Measurements from ENCODE around the gene DNAJC13. TPM values are rescaled to one million over a fixed set of nuclear protein-coding genes. Genes with fewer than 3 reads are reported as not detected.

Gene DNAJC13
- total and polyA plus RNA-seq, 2 donors (not counting 1 experiment from before 2014, with no cell fraction given), result 9.7 to 51.1 TPM

GRCh38 chr3:132549169-132549568 lies 131.9 kb downstream of the DNAJC13 start:
- no peaks in the 10 kb centered on the region for H3K9me3 ChIP-seq (ENCODE audit: control extremely low read depth in 1 of 3, control insufficient read depth in 2 of 3, insufficient read depth in 1 of 3, low read length in 2 of 3)
- ChIA-PET CTCF (interaction anchor here (4.3 kb wide), 1 partner anchor 13 kb away, joined by 17 read pairs; no protein-coding TSS in a partner anchor), POLR2A (no interaction called here)
- H3K9ac ChIP-seq (ENCODE audit: low read length), result no peak overlapping the region
- no peak overlapping the region for H3K4me3 ChIP-seq (ENCODE audit: control extremely low read depth in 1 of 5, extremely low read depth in 1 of 5, insufficient read depth in 1 of 5, low read depth in 2 of 5, low read length in 4 of 5)
- H3K79me2 ChIP-seq (ENCODE audit: control insufficient read depth, insufficient read depth, low read length), result no peaks in the 10 kb centered on the region
- H3K36me3 ChIP-seq (replicated peaks in 1 of 2; ENCODE audit: control extremely low read depth in 1 of 2, control insufficient read depth in 1 of 2, extremely low read depth in 1 of 2, insufficient read depth in 2 of 2, low read length in 1 of 2), result no peaks in the 10 kb centered on the region
- no peak for TF ChIP-seq EZH2 (IDR thresholded peaks at IDR 0.05; ENCODE audit: borderline replicate concordance, insufficient read depth, low read depth, low read length, poor library complexity, severe bottlenecking)
- TF ChIP-seq, protein P1, sequence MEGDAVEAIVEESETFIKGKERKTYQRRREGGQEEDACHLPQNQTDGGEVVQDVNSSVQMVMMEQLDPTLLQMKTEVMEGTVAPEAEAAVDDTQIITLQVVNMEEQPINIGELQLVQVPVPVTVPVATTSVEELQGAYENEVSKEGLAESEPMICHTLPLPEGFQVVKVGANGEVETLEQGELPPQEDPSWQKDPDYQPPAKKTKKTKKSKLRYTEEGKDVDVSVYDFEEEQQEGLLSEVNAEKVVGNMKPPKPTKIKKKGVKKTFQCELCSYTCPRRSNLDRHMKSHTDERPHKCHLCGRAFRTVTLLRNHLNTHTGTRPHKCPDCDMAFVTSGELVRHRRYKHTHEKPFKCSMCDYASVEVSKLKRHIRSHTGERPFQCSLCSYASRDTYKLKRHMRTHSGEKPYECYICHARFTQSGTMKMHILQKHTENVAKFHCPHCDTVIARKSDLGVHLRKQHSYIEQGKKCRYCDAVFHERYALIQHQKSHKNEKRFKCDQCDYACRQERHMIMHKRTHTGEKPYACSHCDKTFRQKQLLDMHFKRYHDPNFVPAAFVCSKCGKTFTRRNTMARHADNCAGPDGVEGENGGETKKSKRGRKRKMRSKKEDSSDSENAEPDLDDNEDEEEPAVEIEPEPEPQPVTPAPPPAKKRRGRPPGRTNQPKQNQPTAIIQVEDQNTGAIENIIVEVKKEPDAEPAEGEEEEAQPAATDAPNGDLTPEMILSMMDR (IDR thresholded peaks at IDR 0.05), result no peak
- over 99% methylated on average over 8 of the region's 8 CpGs for WGBS (ENCODE audit: insufficient coverage)
- no peak overlapping the region for H2AFZ ChIP-seq (ENCODE audit: insufficient read depth, low read depth, low read length, poor library complexity, severe bottlenecking)
- H3K9me3 Mint-ChIP-seq (ENCODE audit: insufficient read depth), result no peaks in the 10 kb centered on the region
- no peak overlapping the region for H3K4me3 Mint-ChIP-seq
- no peaks in the 10 kb centered on the region for H3K27me3 Mint-ChIP-seq
- H3K4me1 ChIP-seq (ENCODE audit: control insufficient read depth in 2 of 2, insufficient read depth in 2 of 2, low read length in 2 of 2), result peaks cover 0 to 7% of the 10 kb centered on the region in 2 donors
- ATAC-seq (ENCODE audit: low read depth) (no peak), DNase-seq (no peak)
- H3K27ac ChIP-seq (ENCODE audit: low read length in 2 of 2), result no peak overlapping the region
- H3K27me3 ChIP-seq (replicated peaks in 1 of 4; ENCODE audit: control extremely low read depth in 1 of 4, control insufficient read depth in 3 of 4, insufficient read depth in 4 of 4, low read length in 3 of 4), result no peaks in the 10 kb centered on the region
- H3K27ac Mint-ChIP-seq, result no peak overlapping the region
- H3K4me2 ChIP-seq (replicated peaks; ENCODE audit: low read depth, low read length, poor library complexity, severe bottlenecking), result no peak overlapping the region
- intact Hi-C loops (cut with micrococcal nuclease), result no loop called here
- H3K4me1 Mint-ChIP-seq, result peaks cover 8% of the 10 kb centered on the region
- no peaks in the 10 kb centered on the region for H4K20me1 ChIP-seq (ENCODE audit: control insufficient read depth, insufficient read depth, low read length, poor library complexity, severe bottlenecking)

- Histone ChIP-seq H4K20me1 (ENCODE audit: control insufficient read depth, insufficient read depth, low read length, poor library complexity, severe bottlenecking) (no peaks in the 10 kb centered on the region), H3K4me3 (ENCODE audit: control extremely low read depth in 1 of 5, extremely low read depth in 1 of 5, insufficient read depth in 1 of 5, low read depth in 2 of 5, low read length in 4 of 5) (no peak overlapping the region), H3K27me3 (replicated peaks in 1 of 4; ENCODE audit: control extremely low read depth in 1 of 4, control insufficient read depth in 3 of 4, insufficient read depth in 4 of 4, low read length in 3 of 4) (no peaks in the 10 kb centered on the region), H3K4me1 (ENCODE audit: control insufficient read depth in 2 of 2, insufficient read depth in 2 of 2, low read length in 2 of 2) (peaks cover 0 to 7% of the 10 kb centered on the region in 2 donors), H3K9me3 (ENCODE audit: control extremely low read depth in 1 of 3, control insufficient read depth in 2 of 3, insufficient read depth in 1 of 3, low read length in 2 of 3) (no peaks in the 10 kb centered on the region), H3K36me3 (replicated peaks in 1 of 2; ENCODE audit: control extremely low read depth in 1 of 2, control insufficient read depth in 1 of 2, extremely low read depth in 1 of 2, insufficient read depth in 2 of 2, low read length in 1 of 2) (no peaks in the 10 kb centered on the region), H3K4me2 (replicated peaks; ENCODE audit: low read depth, low read length, poor library complexity, severe bottlenecking) (no peak overlapping the region), H3K79me2 (ENCODE audit: control insufficient read depth, insufficient read depth, low read length) (no peaks in the 10 kb centered on the region), H3K27ac (ENCODE audit: low read length in 2 of 2) (peak overlapping the region in 1 of 2 donors; percentile 39), H3K9ac (ENCODE audit: low read length) (no peak overlapping the region), H2AFZ (ENCODE audit: insufficient read depth, low read depth, low read length, poor library complexity, severe bottlenecking) (no peak overlapping the region)
- Mint-ChIP-seq H3K9me3 (ENCODE audit: insufficient read depth) (no peaks in the 10 kb centered on the region), H3K27me3 (no peaks in the 10 kb centered on the region), H3K4me3 (no peak overlapping the region), H3K27ac (peak overlapping the region; percentile 1), H3K4me1 (peaks cover 8% of the 10 kb centered on the region)
- intact Hi-C loops (cut with micrococcal nuclease), result no loop called here
- POLR2A ChIA-PET, result no interaction called here
- CTCF ChIA-PET, result no interaction called here
- ATAC-seq (ENCODE audit: low read depth), result no peak
- DNase-seq, result no peak
- no peak for TF ChIP-seq EZH2 (IDR thresholded peaks at IDR 0.05; ENCODE audit: borderline replicate concordance, insufficient read depth, low read depth, low read length, poor library complexity, severe bottlenecking)
- TF ChIP-seq, protein P1 (IDR thresholded peaks at IDR 0.05), result no peak
These were observed 132.7 kb downstream of the DNAJC13 start for GRCh38 chr3:132549890-132550578.
